Tibial artery (tissue), 4 donors: ENCODE data around the gene ELK3.

Source experiments
- DNase-seq, 2 donors: peaks; one replicate each; pipeline ENCODE4 v3.0.0-alpha.2; 2019
- H3K27ac ChIP-seq, 2 donors: fragments of 200-600 bp; sonication (generic) in 1 of 2; 1 replicate in 1 of 2; 2 replicates in 1 of 2; pipeline ENCODE4 v1.5.1; 2018 to 2019; ENCODE audit warnings: mild to moderate bottlenecking in 1 of 2
- H3K27me3 ChIP-seq, 2 donors: fragments of 200-600 bp; sonication (generic) in 1 of 2; one replicate each; pipeline versions ENCODE4 v1.5.1 to v1.6.0; 2016 to 2019
- H3K36me3 ChIP-seq, 3 donors: fragments of 200-600 bp; sonication (generic) in 2 of 3; one replicate each; pipeline ENCODE4 v1.5.1; 2016 to 2019; ENCODE audit warnings: mild to moderate bottlenecking in 2 of 3
- H3K4me1 ChIP-seq, 4 donors: fragments of 200-600 bp; sonication (generic) in 2 of 4; 1 replicate in 3 of 4; 2 replicates in 1 of 4; pipeline ENCODE4 v1.5.1; 2016 to 2019
- H3K4me3 ChIP-seq, 2 donors: fragments of 200-600 bp; sonication (generic) in 1 of 2; 1 replicate in 1 of 2; 2 replicates in 1 of 2; pipeline ENCODE4 v1.5.1; 2018 to 2019; ENCODE audit warnings: mild to moderate bottlenecking in 2 of 2
- H3K9me3 ChIP-seq, 3 donors: fragments of 200-600 bp; sonication (generic) in 1 of 3; one replicate each; pipeline ENCODE4 v1.5.1; 2016 to 2019
- CTCF ChIP-seq, 2 experiments: fragments of 200-600 bp in 1 of 2; fragments of 450-650 bp in 1 of 2; IDR thresholded peaks; one replicate each; pipeline ENCODE4 v1.5.1; 2017 to 2019; ENCODE audit warnings: antibody characterized with exemption in 2 of 2, mild to moderate bottlenecking in 1 of 2, moderate library complexity in 1 of 2
- intact Hi-C: fragments of 100-400 bp; cut with DNase I; formaldehyde crosslinking; loops from one replicate; pipeline ENCODE4 v1.15.0; 2023; ENCODE audit warnings: low total_unique reads

ELK3 gene

GRCh38 chr12:96256672-96257361 is 62.6 kb downstream of the ELK3 start:
- H3K36me3 ChIP-seq, result peaks cover 0 to 9% (median 5%) of the 10 kb centered on the region in 3 donors
- peaks cover 0 to 16% (median 9%) of the 10 kb centered on the region in 4 donors for H3K4me1 ChIP-seq
- H3K9me3 ChIP-seq, result no peaks in the 10 kb centered on the region
- no peak for DNase-seq
- no peak overlapping the region for H3K4me3 ChIP-seq
- intact Hi-C loops, result no loop called here
- H3K27me3 ChIP-seq, result no peaks in the 10 kb centered on the region
- TF ChIP-seq CTCF (IDR thresholded peaks at IDR 0.05), result no peak
- no peak overlapping the region for H3K27ac ChIP-seq

- peaks cover 0 to 16% (median 9%) of the 10 kb centered on the region in 4 donors for H3K4me1 ChIP-seq
- no peak for DNase-seq
- peaks cover 0 to 9% (median 0%) of the 10 kb centered on the region in 3 donors for H3K36me3 ChIP-seq
- no peak for TF ChIP-seq CTCF (IDR thresholded peaks at IDR 0.05)
- no peak overlapping the region for H3K4me3 ChIP-seq
- intact Hi-C loops, result no loop called here
- no peaks in the 10 kb centered on the region for H3K9me3 ChIP-seq
- H3K27ac ChIP-seq, result no peak overlapping the region
- no peaks in the 10 kb centered on the region for H3K27me3 ChIP-seq
Measured at GRCh38 chr12:96257550-96258103, 63.5 kb downstream of the ELK3 start.

- Histone ChIP-seq H3K27ac (peak overlapping the region in 1 of 2 donors; percentile 4), H3K36me3 (peaks cover 0 to 9% (median 0%) of the 10 kb centered on the region in 3 donors)
- peak; percentile 68 to 84 for DNase-seq
Measured at GRCh38 chr12:96258104-96258961, 64.2 kb downstream of the ELK3 start.

GRCh38 chr12:96260231-96260630 is 66.1 kb downstream of the ELK3 start:
- Histone ChIP-seq H3K36me3 (peaks cover 0 to 9% (median 7%) of the 10 kb centered on the region in 3 donors), H3K4me1 (peaks cover 0 to 16% (median 9%) of the 10 kb centered on the region in 4 donors), H3K9me3 (no peaks in the 10 kb centered on the region), H3K4me3 (no peak overlapping the region), H3K27ac (no peak overlapping the region), H3K27me3 (no peaks in the 10 kb centered on the region)
- intact Hi-C loops, result no loop called here
- no peak for TF ChIP-seq CTCF (IDR thresholded peaks at IDR 0.05)
- DNase-seq, result no peak

More at GRCh38 chr12:96258104-96258961, 64.2 kb downstream of the ELK3 start:
- intact Hi-C loops, result no loop called here
- Histone ChIP-seq H3K4me3 (no peak overlapping the region), H3K4me1 (peaks cover 0 to 16% (median 9%) of the 10 kb centered on the region in 4 donors), H3K9me3 (no peaks in the 10 kb centered on the region), H3K27me3 (no peaks in the 10 kb centered on the region)
- TF ChIP-seq CTCF (IDR thresholded peaks at IDR 0.05), result no peak

- Histone ChIP-seq H3K4me3 (no peak overlapping the region), H3K27ac (no peak overlapping the region), H3K27me3 (no peaks in the 10 kb centered on the region), H3K36me3 (peaks cover 0 to 9% (median 7%) of the 10 kb centered on the region in 3 donors), H3K4me1 (peaks cover 0 to 16% (median 9%) of the 10 kb centered on the region in 4 donors), H3K9me3 (no peaks in the 10 kb centered on the region)
- no peak for TF ChIP-seq CTCF (IDR thresholded peaks at IDR 0.05)
- DNase-seq, result no peak
- intact Hi-C loops, result no loop called here
Measured at GRCh38 chr12:96260644-96261043, 66.5 kb downstream of the ELK3 start.
